HG03565 (cell line): ENCODE results near the gene RASIP1.
"Not testable (repeated sequence)": the region's sequence is repeated elsewhere in the genome, so short reads cannot be mapped to it uniquely, and the experiment has no call there.

ENCODE experiments used
- ATAC-seq: cut with Tn5 transposase; IDR thresholded peaks from one replicate; pipeline ENCODE4 v1.9.1; 2021; ENCODE audit warnings: mild to moderate bottlenecking, moderate library complexity; ENCODE audit not compliant: unreplicated experiment

RASIP1 gene

DNA sequence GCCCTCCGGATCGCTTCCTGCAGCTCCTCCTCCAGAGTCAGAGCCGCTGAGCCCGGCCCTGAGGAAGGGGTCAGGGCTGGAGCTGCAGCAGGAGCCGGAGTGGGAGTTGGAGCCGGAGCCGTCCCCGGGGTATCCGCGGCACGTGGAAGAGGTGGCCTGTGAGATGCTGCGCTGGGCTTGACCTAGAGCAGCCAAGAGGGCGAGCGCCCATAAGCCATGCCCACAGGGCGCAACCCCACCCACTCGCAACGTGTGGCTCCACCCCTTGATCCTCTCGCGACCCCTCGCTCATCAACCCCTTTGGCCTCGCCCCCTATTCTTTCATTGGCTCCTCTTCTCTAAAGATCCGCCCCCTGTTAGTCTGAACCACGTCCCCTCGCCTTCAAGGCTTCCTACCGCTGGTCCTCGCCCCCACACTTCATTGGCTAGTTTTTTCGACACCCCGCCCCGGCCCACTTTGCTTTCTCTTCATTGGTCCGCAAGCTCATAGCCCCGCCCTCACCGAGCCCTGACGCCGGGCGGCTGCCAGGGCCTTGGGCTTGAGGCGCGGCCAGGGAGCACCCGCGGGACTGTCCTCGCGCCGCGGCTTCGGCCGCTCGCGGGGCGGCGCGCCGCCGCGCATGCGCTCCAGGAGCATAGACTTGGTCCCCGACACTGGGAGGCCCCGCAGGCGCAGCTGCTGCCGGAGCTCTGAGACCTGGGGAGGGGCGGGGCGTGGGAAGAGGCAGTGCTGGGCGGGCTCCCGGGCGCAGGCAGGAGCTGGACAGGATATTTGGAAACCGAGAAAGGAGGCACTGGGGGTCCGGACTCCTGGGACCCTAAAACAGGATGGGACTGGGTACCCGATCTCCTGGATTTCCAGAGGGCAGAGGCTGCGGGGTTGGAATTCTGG, 26.3 kb downstream of the RASIP1 start:
- peak; percentile 83 for ATAC-seq

DNA sequence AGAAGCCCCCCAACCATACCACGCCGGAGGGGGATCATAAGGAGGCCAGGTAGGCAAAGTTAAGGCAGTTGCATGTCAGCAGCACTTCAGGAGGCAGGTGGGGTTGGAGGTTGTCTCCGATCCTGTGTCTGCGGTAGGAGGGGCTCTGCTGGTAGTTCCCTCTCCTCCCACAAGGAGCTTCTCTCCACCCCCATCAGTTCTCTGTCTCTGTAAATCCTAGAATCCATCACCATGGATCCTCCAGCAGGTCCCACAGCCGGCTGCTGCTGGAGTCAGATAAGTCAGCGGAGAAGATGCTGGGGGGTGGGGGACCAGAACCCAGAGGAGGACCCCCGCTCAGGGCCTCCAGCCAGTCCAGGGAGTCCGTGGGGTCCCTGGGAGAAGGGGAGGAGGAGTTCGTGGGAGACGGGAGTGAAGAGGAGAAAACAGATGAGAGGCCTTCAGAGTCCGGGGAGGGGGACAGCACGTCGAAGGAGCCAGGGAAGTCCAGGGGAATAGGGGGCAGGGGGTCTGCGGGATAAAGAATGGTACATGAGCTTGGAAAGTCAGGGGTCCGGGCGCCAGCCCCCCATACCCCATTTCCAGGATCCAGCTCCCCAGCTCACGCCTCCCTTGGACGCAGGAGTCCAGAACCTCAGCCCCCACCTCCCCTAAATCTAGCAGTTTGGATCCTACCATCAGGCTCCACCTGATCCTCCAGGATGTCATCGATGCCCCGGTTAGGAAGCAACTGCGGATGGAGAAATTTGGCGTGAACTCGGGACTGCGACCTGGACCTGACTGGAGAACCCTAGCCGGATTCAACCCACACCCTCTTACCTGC, 27.2 kb downstream of the RASIP1 start:
- no peak for ATAC-seq

DNA sequence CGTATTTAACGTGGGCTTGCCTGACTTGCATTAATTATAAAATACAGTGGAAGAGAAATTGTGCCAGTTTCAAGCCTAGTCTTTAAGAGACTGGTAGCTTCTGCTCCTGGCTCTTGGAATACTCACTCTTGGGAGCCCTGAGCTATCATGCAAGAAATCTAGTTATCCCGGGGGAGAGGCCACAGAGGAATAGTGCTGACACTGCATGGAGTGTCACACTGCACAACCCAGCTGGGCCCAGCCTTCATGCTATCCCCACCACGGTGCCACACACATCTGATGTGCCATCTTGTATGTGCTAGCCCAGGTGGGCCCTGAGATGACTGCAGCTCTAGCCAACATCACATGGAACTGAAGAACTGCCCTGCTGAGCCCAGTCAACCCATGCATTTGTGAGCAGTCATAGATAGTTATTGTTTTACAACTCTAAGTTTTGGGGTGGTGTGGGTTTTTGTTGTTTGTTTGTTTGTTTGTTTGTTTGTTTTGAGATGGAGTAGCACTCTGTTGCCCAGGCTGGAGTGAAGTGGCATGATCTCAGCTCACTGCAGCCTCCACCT, 29.2 kb downstream of the RASIP1 start:
- no peak for ATAC-seq

DNA sequence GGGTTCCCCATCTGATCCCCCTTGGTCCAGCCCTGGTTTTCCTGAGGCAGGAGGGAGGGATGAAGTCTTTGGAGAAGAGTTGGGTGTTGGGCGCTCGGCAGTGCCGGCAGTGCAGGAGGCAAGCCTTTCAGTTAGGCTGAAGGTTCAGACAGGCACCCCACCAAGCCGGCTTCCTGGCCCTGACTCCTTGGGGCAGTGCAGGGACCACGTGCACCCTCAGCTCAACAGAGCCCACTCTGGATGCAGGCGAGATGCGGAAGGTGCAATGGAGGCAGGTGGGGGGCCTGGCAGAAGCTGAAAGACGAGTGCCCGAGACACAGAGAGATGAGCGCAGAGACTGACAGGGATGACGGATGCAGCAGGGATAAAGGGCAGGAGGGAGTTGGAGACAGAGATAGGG, 31.9 kb downstream of the RASIP1 start:
- ATAC-seq = no peak

DNA sequence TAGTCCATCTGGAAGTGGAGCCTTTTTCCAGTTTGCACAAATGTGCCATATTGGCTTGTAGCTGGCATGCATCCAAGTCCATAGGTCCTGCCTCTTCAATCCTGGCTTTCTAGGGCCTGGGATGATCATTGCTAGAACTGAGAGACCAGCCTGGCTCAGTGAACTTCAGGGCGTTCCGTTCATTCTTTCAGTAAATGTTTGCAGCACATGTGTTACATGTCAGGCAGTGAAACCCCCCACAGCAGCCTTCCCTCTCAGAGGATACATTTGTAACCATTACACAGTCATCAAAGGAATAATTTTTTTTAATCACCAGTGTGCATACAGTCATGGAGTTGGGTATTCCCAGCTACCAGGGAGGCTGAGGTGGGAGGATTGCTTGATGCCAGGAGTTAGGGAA, 35.0 kb downstream of the RASIP1 start:
- no peak for ATAC-seq

DNA sequence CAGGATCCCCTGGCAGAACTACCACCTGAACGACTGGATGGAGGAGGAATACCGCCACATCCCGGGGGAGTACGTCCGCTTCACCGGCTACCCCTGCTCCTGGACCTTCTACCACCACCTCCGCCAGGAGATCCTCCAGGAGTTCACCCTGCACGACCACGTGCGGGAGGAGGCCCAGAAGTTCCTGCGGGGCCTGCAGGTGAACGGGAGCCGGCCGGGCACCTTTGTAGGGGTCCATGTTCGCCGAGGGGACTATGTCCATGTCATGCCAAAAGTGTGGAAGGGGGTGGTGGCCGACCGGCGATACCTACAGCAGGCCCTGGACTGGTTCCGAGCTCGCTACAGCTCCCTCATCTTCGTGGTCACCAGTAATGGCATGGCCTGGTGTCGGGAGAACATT, 37.1 kb downstream of the RASIP1 start:
- ATAC-seq = no peak

DNA sequence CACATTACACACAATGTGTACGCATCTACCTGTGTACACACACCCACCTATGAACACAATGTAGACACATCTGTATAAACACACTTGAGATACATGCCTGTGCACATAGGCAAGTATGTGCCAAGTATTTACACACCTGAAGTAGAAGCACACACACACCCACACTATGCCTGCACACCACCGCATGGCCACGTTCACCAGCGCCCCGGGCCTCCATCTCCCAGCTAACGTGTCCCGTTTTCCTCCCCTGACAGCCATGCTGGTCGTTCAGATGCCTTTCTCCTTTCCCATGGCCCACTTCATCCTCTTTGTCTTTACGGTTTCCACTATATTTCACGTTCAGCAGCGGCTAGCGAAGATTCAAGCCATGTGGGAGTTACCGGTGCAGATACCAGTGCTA, 37.7 kb downstream of the RASIP1 start:
- no peak for ATAC-seq

DNA sequence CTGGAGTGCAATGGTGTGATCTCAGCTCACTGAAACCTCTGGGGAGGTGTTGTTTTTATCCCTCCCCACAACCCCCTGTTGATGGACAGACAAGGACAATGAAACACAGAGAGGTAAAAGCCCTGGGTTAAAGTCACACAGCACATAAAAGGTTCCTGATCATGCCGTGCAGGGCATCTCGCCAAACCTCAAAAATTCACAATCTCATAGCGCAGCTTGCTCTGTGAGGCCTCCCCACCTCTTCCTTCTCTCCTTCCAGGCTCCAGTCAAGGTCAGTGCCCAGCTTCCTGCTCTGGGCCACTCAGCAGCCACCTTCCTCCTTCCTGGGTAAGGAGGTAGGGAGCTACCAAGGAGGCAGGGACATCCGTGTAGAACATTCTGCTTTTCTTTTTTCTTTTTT, 42.4 kb downstream of the RASIP1 start:
- ATAC-seq = no peak

DNA sequence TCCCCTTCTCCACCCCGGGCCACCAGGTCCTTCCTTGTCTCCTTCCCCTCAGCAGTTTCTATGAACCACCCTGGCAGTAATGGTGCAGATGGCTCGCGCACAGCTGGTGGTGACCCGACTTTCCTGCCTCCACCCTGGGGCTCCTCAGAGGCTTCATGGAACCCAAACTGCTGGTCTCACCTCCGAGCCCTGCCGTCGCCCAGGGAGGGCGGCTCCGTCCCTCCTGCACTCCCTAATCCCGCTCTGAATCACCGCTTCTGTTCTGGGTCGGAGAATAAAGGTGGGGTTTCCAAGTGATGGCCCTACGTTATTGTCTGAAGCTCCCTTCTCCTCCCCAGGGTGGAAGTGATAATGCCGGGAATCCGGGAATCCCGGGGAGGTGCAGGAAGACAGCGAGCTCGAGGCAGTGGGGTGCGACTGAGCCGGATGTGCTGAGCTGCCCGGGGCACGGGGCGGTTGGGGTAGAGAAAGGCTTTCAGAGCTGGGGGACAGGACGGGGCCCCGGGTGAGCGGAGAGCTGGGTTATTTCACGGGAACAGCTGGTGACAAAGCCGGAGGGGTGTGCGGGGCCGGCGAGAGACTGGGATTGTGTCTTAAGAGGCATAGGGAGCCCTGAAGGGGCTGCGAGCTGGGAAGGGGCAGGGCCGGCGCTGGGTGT, 43.9 kb downstream of the RASIP1 start:
- no peak for ATAC-seq

DNA sequence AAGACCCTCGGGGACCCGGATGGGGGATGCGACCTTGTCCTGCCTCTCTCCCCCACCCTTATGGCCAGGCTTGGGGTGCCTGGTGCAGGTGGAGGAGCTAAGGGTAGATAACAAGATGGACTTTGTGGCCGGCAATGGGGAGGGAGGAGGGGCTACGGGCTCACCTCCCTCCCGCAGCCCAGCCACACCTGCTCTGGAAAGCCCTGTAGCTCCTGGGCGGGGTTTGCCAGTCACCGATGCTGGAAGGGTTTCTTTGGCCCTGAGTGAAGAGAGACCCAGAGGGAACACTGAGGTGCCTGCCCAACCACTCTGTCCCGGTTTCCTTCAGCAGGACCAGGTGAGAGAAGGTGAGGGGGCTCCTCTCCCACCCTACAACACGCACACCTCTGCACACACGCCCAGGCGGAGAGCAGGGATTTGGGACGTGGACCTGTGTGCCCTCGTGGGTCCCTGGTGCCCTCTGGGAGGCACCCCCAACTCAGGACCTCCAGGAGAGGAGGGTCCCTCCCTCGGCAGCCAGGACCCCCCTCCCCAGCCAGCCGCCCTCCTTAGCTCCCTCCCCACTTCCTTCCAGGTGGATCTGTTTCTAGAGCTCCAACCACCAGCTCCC, 44.6 kb downstream of the RASIP1 start, which contains the start of gene FUT2:
Gene FUT2 (plus strand): TSS at position 229 of the 610 bp plus-strand sequence. CDS start 6,986 bp downstream, outside the sequence.
- ATAC-seq = no peak

DNA sequence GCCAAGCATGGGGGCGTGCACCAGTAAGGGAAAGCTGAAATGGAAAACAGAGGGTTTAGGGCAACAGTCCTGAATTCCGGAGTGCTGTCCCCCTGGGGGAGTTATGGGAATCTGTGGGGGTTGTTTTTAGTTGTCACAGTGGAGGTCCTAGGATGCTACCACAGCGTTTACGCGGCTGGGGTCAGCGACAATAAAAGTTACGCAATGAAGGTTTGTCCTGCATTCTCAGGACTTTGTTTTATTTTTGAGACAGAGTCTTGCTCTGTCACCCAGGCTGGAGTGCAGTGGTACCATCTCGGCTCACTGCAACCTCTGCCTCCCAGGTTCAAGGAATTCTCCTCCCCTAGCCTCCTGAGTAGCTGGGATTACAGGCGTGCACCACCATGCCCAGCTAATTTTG, 46.8 kb downstream of the RASIP1 start:
- not testable (repeated sequence) for ATAC-seq

DNA sequence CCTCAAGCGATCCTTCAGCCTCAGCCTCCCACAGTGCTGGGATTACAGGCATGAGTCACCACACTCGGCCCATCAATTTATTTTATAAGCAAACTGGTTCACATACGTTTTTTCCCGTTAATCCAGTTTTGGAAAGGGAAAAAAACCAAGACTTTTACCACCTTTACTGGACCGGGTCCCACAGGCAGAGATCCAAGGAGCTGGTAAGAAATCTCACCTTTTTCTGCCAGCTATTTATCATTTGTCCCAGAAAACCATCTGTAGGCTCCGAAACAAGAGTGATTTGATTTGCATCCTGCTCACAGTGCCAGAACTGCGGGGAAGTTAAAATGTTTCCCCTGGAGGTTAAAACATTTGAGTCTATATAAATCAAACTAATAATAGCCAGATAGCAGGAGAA, 51.0 kb downstream of the RASIP1 start:
- no peak for ATAC-seq

DNA sequence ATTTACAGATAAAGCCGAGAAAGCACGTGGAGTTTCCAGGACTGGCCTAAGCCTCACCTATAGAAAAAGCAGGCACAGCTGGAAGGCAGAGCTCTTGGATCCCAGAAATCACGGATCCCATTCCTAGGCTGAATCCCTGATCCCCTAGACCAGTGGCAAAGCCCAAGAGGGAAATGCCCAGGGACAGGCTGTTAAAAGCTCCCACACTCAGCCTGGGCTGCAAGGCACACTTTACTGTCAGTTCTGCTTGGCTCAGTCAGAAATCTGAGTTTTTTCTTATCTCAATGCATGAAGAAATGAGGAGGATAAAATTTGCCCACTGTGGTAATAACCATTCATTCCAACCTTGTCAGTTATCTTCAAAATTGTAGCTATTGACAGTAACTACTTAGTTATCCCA, 52.6 kb downstream of the RASIP1 start:
- no peak for ATAC-seq

DNA sequence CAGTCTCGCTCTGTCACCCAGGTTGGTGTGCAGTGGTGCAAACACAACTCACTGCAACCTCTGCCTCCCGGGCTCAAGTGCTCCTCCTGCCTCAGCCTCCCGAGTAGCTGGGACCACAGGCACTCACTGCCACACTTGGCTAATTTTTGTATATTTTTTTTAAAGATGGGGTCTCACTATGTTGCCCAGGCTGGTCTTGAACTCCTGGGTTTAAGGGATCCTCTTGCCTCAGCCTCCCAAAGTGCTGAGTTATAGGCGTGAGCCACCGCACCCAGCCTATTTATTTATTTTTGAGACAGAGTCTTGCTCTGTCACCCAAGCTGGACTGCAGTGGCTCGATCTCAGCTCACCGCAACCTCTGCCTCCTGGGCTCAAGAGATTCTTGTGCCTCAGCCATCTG, 53.8 kb downstream of the RASIP1 start:
- ATAC-seq = not testable (repeated sequence)

DNA sequence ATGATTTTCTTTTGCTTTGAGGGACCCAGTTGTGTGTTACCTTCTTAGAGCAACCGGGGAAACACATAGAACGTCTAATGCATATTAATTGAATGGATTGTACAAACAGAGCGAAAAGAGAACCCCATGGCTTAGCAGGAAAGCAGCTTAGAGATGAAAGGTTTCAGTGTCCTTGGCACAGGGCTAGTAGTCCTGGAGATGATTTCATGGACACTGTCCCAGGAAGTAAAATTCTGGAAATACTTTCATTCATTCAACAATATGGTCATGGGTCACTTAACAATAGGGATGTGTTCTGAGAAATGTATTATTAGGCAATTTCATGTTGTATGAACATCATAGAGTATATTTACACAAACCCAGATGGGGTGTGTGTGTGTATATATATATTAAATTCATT, 54.3 kb downstream of the RASIP1 start:
- ATAC-seq = no peak

DNA sequence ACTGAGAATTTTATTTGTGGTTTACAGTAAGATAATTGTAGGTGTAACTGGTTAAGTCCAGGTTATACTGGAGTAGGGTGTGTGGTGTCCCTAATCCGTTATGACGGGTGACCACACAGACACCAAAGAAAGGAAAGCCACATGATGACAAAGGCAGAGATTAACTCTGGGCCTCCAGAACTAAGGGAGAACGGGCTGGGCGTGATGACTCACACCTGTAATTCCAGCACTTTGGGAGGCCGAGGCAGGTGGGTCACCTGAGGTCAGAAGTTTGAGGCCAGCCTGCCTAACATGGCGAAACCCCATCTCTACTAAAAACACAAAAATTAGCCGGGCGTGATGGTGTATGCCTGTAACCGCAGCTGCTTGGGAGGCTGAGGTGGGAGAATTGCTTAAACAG, 54.8 kb downstream of the RASIP1 start:
- no peak for ATAC-seq

DNA sequence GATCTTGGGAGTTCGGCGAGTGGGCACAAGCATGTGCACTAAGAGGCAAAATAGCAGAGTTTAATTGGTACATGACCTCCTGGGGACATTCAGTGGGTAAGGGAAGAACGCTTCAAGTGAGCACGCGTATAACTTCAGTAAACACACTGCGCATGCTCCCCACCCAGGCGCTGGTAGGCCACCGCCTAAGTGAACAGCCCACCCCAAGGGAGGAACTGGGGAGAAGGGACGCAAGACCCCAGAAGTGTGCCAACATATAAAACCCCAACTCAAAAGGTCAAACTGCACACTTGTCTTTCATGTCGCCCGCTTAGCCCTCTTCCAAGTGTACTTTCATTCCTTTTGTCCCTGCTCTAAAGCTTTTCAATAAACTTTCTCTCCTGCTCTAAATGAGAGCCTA, 57.1 kb downstream of the RASIP1 start:
- no peak for ATAC-seq

DNA sequence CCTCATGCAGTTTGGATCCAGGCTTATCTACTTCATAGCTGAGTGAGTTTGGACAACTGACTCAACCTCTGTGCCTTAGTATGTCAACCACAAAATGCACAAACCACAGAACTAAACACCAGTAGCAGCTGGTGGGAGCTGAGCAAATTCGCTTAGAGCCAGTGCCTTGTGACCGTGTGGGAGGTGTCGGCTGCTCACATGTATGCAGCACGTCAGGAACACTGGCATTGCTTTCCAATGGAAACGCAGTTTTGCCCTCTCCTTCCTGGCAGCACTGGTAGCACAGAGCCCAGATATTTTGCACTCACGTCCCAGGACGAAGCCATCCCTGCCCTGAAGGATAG, 59.3 kb downstream of the RASIP1 start:
- ATAC-seq = no peak

DNA sequence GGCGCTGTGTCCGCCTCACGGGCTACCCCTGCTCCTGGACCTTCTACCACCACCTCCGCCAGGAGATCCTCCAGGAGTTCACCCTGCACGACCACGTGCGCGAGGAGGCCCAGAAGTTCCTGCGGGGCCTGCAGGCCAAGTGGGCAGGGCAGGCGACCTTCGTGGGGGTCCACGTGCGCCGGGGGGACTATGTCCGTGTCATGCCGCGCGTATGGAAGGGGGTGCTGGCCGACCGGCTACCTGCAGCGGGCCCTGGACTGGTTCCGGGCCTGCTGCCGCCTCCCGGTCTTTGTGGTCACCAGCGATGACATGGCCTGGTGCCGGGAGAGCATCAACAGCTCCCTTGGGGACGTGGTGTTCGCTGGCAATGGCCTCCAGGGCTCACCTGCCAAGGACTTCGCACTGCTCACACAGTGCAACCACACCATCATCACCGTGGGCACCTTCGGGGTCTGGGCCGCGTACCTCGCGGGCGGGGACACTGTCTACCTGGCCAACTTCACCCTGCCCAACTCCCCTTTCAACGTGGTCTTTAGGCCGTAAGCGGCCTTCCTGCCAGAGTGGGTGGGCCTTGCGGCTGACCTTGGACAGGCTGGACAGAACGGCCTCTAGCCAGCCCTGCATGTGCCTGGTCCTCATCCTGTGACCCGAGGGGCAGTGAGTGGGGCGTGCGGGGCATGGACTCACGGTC, 59.8 kb downstream of the RASIP1 start:
- ATAC-seq = no peak

DNA sequence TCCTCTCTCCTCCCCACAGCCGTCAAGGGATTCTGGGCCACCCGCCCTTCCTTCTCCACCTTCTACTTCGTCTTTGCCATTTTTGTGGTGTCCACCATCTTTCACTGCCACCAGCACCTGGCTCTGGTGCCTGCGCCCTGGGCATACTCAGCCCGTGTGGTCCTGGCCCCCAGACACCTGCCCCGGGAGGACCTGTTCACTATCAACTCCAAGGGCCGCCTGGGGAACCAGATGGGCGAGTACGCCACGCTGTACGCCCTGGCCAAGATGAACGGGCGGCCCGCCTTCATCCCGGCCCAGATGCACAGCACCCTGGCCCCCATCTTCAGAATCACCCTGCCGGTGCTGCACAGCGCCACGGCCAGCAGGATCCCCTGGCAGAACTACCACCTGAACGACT, 60.4 kb downstream of the RASIP1 start:
- ATAC-seq = not testable (repeated sequence)
